Transverse colon (tissue), 4 donors: Measurements from ENCODE around the gene GLIS1.

ENCODE experiments used
- CTCF ChIP-seq, 5 experiments: fragments of 200-600 bp in 3 of 5; fragments of 450-650 bp in 2 of 5; sonication (generic) in 3 of 5; IDR thresholded peaks; 1 replicate in 2 of 5; 2 replicates in 3 of 5; pipeline ENCODE4 v1.5.1; 2016 to 2017; ENCODE audit warnings: antibody characterized with exemption in 5 of 5, inconsistent platforms in 3 of 5, mild to moderate bottlenecking in 2 of 5, moderate library complexity in 1 of 5
- POLR2A ChIP-seq: fragments of 450-650 bp; IDR thresholded peaks from one replicate; pipeline ENCODE4 v1.6.1; 2016; ENCODE audit warnings: antibody characterized with exemption, mild to moderate bottlenecking, moderate library complexity
- POLR2AphosphoS5 ChIP-seq, 3 donors: sonication (generic); formaldehyde crosslinking; IDR thresholded peaks; one replicate each; pipeline ENCODE4 v1.6.1; 2016; ENCODE audit warnings: antibody characterized with exemption in 3 of 3

- TF ChIP-seq CTCF (IDR thresholded peaks at IDR 0.05) (no peak), POLR2A (no peak), POLR2AphosphoS5 (IDR thresholded peaks at IDR 0.05) (no peak)
Measured at GRCh38 chr1:53728702-53729455, 10.1 kb downstream of the GLIS1 start.
